Fibroblast of the aortic adventitia (primary cell): Measurements from ENCODE around the gene CLEC3B. TPM values are rescaled to one million over a fixed set of nuclear protein-coding genes. Genes with fewer than 3 reads are reported as not detected.
A peak's percentile ranks its signal among the peaks of the same experiment; 100 is the strongest.

Experiments
- DNase-seq: peaks from one replicate; pipeline ENCODE4 v3.0.0-alpha.2; 2010; ENCODE audit warnings: low read depth
- H3K4me3 ChIP-seq: 2 replicates; pipeline ENCODE4 v1.5.1; 2011; ENCODE audit warnings: low read depth, mild to moderate bottlenecking, control low read depth, low read length, moderate library complexity
- CTCF ChIP-seq: IDR thresholded peaks from 2 replicates; pipeline ENCODE4 v1.5.1; 2011; ENCODE audit warnings: mild to moderate bottlenecking, low read length, control low read depth, inconsistent platforms; ENCODE audit not compliant: insufficient read depth
- total RNA-seq: library from RNA; depleted of rRNA; stranded (reverse); fragments of >200 nt; gene quantifications from 2 replicates; pipeline ENCODE4 v1.2.3, GENCODE V29; 2012; ENCODE audit warnings: low replicate concordance

Gene CLEC3B
- total RNA-seq, 1 donor = 12.4 TPM

GRCh38 chr3:45003406-45003805 lies 22.7 kb upstream of the CLEC3B start:
- H3K4me3 ChIP-seq = no peak overlapping the region
- no peak for TF ChIP-seq CTCF
- DNase-seq = no peak

- no peak overlapping the region for H3K4me3 ChIP-seq
- TF ChIP-seq CTCF = no peak
Measured at GRCh38 chr3:45003859-45004258, 22.2 kb upstream of the CLEC3B start.

GRCh38 chr3:45007091-45007490 lies 19.0 kb upstream of the CLEC3B start:
- no peak for TF ChIP-seq CTCF
- DNase-seq = no peak
- H3K4me3 ChIP-seq = no peak overlapping the region

More at GRCh38 chr3:45003859-45004258, 22.2 kb upstream of the CLEC3B start:
- no peak for DNase-seq

- H3K4me3 ChIP-seq = no peak overlapping the region
- no peak for TF ChIP-seq CTCF
- peak; percentile 64 for DNase-seq
Measured at GRCh38 chr3:45008117-45008516, 18.0 kb upstream of the CLEC3B start.

GRCh38 chr3:45009868-45010267 lies 16.2 kb upstream of the CLEC3B start:
- DNase-seq = no peak
- TF ChIP-seq CTCF = no peak
- no peak overlapping the region for H3K4me3 ChIP-seq

GRCh38 chr3:45010811-45011333 lies 15.2 kb upstream of the CLEC3B start:
- TF ChIP-seq CTCF = no peak
- peak; percentile 43 for DNase-seq
- no peak overlapping the region for H3K4me3 ChIP-seq
